HG03108 (cell line): Measurements from ENCODE around the gene C19orf81.

Experiments used
- ATAC-seq: cut with Tn5 transposase; IDR thresholded peaks from one replicate; pipeline ENCODE4 v1.9.1; 2021; ENCODE audit warnings: moderate library complexity; ENCODE audit not compliant: unreplicated experiment

The C19orf81 gene

GRCh38 chr19:50679177-50680125, 30.2 kb downstream of the C19orf81 start:
- ATAC-seq, result no peak

- ATAC-seq, result no peak
Observed at GRCh38 chr19:50686310-50687032, 37.2 kb downstream of the C19orf81 start.

GRCh38 chr19:50688766-50689165, 39.5 kb downstream of the C19orf81 start:
- no peak for ATAC-seq

GRCh38 chr19:50690439-50690838, 41.2 kb downstream of the C19orf81 start:
- no peak for ATAC-seq

GRCh38 chr19:50693064-50693975, 44.1 kb downstream of the C19orf81 start:
- ATAC-seq, result no peak

GRCh38 chr19:50694815-50695145, 45.5 kb downstream of the C19orf81 start:
- no peak for ATAC-seq

- ATAC-seq, result no peak
Observed at GRCh38 chr19:50695251-50696093, 46.2 kb downstream of the C19orf81 start.

GRCh38 chr19:50696094-50696483, 46.8 kb downstream of the C19orf81 start:
- ATAC-seq, result no peak

- no peak for ATAC-seq
Observed at GRCh38 chr19:50697414-50698124, 48.3 kb downstream of the C19orf81 start.

GRCh38 chr19:50701367-50701985, 52.2 kb downstream of the C19orf81 start:
- no peak for ATAC-seq

- no peak for ATAC-seq
Observed at GRCh38 chr19:50702158-50702870, 53.1 kb downstream of the C19orf81 start.

- no peak for ATAC-seq
Observed at GRCh38 chr19:50702871-50703829, 53.9 kb downstream of the C19orf81 start.

GRCh38 chr19:50703915-50704796, 54.9 kb downstream of the C19orf81 start:
- ATAC-seq, result no peak

GRCh38 chr19:50705422-50706019, 56.3 kb downstream of the C19orf81 start:
- ATAC-seq, result no peak

- ATAC-seq, result no peak
Observed at GRCh38 chr19:50706387-50706786, 57.1 kb downstream of the C19orf81 start.
